Measurements from ENCODE around the gene TMED4. TPM values are rescaled to one million over a fixed set of nuclear protein-coding genes. Genes with fewer than 3 reads are reported as not detected.

TMED4 gene
- polyA plus RNA-seq, 1 donor from 2014 or later = 158 TPM

GRCh38 chr7:44621750-44622103 lies 39.7 kb upstream of the TMED4 start:
- H3K9me3 ChIP-seq (ENCODE audit: low read length) = no peaks in the 10 kb centered on the region
- no peak overlapping the region for H3K9ac ChIP-seq (ENCODE audit: low read length)
- no peak overlapping the region for H3K4me3 ChIP-seq (ENCODE audit: low read length)
- H3K9me2 ChIP-seq (ENCODE audit: insufficient read depth, low read length) = no peaks in the 10 kb centered on the region
- TF ChIP-seq POLR2AphosphoS5 (IDR thresholded peaks at IDR 0.05) = no peak
- TF ChIP-seq EP300 (conservative IDR thresholded peaks at IDR 0.05; ENCODE audit: poor library complexity, severe bottlenecking) = no peak
- no peak for TF ChIP-seq RAD21 (conservative IDR thresholded peaks at IDR 0.05)
- no peak for TF ChIP-seq CTCF (IDR thresholded peaks at IDR 0.05; ENCODE audit: poor library complexity, severe bottlenecking)
- TF ChIP-seq TAF1 (IDR thresholded peaks at IDR 0.05; ENCODE audit: low read depth) = no peak
- TF ChIP-seq MXI1 (conservative IDR thresholded peaks at IDR 0.05; ENCODE audit: poor library complexity, severe bottlenecking) = no peak
- TF ChIP-seq REST (IDR thresholded peaks at IDR 0.05; ENCODE audit: borderline replicate concordance) = no peak
- H3K4me2 ChIP-seq (ENCODE audit: low read length) = no peak overlapping the region
- no peaks in the 10 kb centered on the region for H3K36me3 ChIP-seq (ENCODE audit: insufficient read depth, low read length)
- no peak overlapping the region for H2AFZ ChIP-seq (ENCODE audit: low read depth, low read length)
- H3K27ac ChIP-seq (ENCODE audit: low read length) = no peak overlapping the region
- peaks cover 39% of the 10 kb centered on the region for H3K79me2 ChIP-seq (replicated peaks; ENCODE audit: insufficient read depth, low read length)
- no peaks in the 10 kb centered on the region for H3K27me3 ChIP-seq (ENCODE audit: insufficient read depth, low read depth, low read length)
- H4K20me1 ChIP-seq (ENCODE audit: insufficient read depth) = no peaks in the 10 kb centered on the region
- no peaks in the 10 kb centered on the region for H3F3A ChIP-seq (ENCODE audit: insufficient read depth, low read length, poor library complexity, severe bottlenecking)

DNA sequence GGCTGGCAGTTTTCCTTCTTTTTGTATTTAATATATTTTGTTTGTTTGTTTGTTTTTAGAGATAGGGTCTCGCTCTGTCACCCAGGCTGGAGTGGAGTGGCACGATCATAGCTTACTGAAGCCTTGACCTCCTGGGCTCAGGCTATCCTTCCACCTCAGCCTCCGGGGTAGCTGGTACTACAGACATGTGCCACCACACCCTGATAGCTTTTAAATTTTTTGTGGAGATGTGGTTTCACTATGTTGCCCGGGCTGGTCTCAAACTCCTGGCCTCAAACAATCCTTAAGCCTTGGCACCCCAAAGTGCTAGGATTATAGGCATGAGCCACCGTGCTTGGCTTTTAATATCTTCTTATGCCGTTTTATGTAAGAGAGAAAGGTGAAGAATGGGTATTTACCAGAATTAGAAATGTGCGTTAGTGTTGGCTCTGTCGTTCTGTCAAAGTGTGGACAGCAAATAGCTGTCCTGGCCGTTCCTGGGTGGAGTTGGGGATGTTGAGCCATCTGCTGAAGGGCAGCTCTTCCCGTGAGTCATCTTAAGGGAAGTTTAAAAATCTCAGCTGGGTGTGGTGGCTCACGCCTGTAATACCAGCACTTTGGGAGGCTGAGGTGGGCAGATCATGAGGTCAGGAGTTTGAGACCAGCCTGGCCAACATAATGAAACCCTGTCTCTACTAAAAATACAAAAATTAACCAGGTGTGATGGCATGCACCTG lies 39.2 kb upstream of the TMED4 start:
- no peaks in the 10 kb centered on the region for H3K9me2 ChIP-seq (ENCODE audit: insufficient read depth, low read length)
- no peak overlapping the region for H2AFZ ChIP-seq (ENCODE audit: low read depth, low read length)
- H3K9ac ChIP-seq (ENCODE audit: low read length) = no peak overlapping the region
- H4K20me1 ChIP-seq (ENCODE audit: insufficient read depth) = no peaks in the 10 kb centered on the region
- H3K36me3 ChIP-seq (ENCODE audit: insufficient read depth, low read length) = no peaks in the 10 kb centered on the region
- H3F3A ChIP-seq (ENCODE audit: insufficient read depth, low read length, poor library complexity, severe bottlenecking) = no peaks in the 10 kb centered on the region
- H3K27ac ChIP-seq (ENCODE audit: low read length) = no peak overlapping the region
- no peaks in the 10 kb centered on the region for H3K9me3 ChIP-seq (ENCODE audit: low read length)
- H3K4me3 ChIP-seq (ENCODE audit: low read length) = no peak overlapping the region
- H3K27me3 ChIP-seq (ENCODE audit: insufficient read depth, low read depth, low read length) = no peaks in the 10 kb centered on the region
- no peak overlapping the region for H3K4me2 ChIP-seq (ENCODE audit: low read length)
- TF ChIP-seq EP300 (conservative IDR thresholded peaks at IDR 0.05; ENCODE audit: poor library complexity, severe bottlenecking) (no peak), REST (IDR thresholded peaks at IDR 0.05; ENCODE audit: borderline replicate concordance) (no peak), POLR2AphosphoS5 (IDR thresholded peaks at IDR 0.05) (no peak), TAF1 (IDR thresholded peaks at IDR 0.05; ENCODE audit: low read depth) (no peak), SMC3 (conservative IDR thresholded peaks at IDR 0.05; ENCODE audit: poor library complexity) (no peak), RAD21 (conservative IDR thresholded peaks at IDR 0.05) (no peak), EZH2 (IDR thresholded peaks at IDR 0.05; ENCODE audit: borderline replicate concordance, insufficient read depth, low read length, poor library complexity, severe bottlenecking) (no peak), MXI1 (conservative IDR thresholded peaks at IDR 0.05; ENCODE audit: poor library complexity, severe bottlenecking) (no peak), CTCF (IDR thresholded peaks at IDR 0.05; ENCODE audit: poor library complexity, severe bottlenecking) (no peak)
- peaks cover 41% of the 10 kb centered on the region for H3K79me2 ChIP-seq (replicated peaks; ENCODE audit: insufficient read depth, low read length)
